Measurements from ENCODE around the gene BROX. TPM values are rescaled to one million over a fixed set of nuclear protein-coding genes. Genes with fewer than 3 reads are reported as not detected.
A peak's percentile ranks its signal among the peaks of the same experiment; 100 is the strongest.

The BROX gene
- total RNA-seq, 1 experiment from 2014 or later = 99.1 TPM

- Histone ChIP-seq H3K27ac (no peak overlapping the region), H3K79me2 (ENCODE audit: low read depth) (no peaks in the 10 kb centered on the region), H4K20me1 (ENCODE audit: insufficient read depth) (0 out of 2 replicates have a peak, but pooled peaks cover 10% of the 10 kb centered on the region), H3K9me3 (ENCODE audit: insufficient read depth, low read depth) (no peaks in the 10 kb centered on the region; the same call in 1 of the 2 replicates), H3K4me1 (replicated peaks; ENCODE audit: insufficient read depth) (peaks cover 11% of the 10 kb centered on the region), H3K4me3 (no peak overlapping the region), H2AFZ (no peak overlapping the region), H3K9me2 (ENCODE audit: insufficient read depth) (no peaks in the 10 kb centered on the region), H3K27me3 (ENCODE audit: insufficient read depth, low read depth) (peaks cover 64% of the 10 kb centered on the region), H3K36me3 (ENCODE audit: low read depth) (no peaks in the 10 kb centered on the region), H3F3A (ENCODE audit: insufficient read depth, low read depth) (peaks cover 20% of the 10 kb centered on the region), H3K4me2 (no peak overlapping the region)
- no peak for DNase-seq
- TF ChIP-seq CTCF (conservative IDR thresholded peaks at IDR 0.05) (no peak), EZH2 (IDR thresholded peaks at IDR 0.05; ENCODE audit: low read depth) (no peak)
- CTCF ChIA-PET = interaction anchor here (0.6 kb wide), 1 partner anchor 1404 kb away, joined by 4 read pairs; no protein-coding TSS in a partner anchor
- intact Hi-C loops (cut with micrococcal nuclease; ENCODE audit: unreplicated experiment) = no loop called here
- BruUV-seq (replicated peaks) = no TSS peak
- POLR2A ChIA-PET (ENCODE audit: unreplicated experiment) = no interaction called here
These were observed 68.9 kb downstream of the BROX start for GRCh38 chr1:222781251-222781650.

DNA sequence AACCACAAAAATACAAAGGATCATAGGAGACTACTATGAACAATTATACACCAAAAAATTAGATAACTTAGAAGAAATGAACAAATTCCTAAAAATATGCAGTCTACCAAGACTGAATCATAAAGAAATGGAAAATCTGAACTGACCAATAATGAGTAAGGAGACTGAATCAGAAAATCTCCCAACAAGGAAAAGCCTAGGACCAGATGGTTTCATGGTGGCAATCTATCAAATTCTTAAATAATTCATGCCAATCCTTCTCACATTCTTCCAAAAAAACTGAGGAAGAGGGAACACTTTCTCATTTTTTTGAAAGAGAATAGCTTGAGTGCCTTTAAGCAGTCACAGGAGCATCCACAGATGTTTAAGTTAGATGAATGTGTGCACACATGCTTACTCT lies 70.7 kb downstream of the BROX start:
- Histone ChIP-seq H3K36me3 (ENCODE audit: low read depth) (no peaks in the 10 kb centered on the region), H3K9me2 (ENCODE audit: insufficient read depth) (no peaks in the 10 kb centered on the region), H3F3A (ENCODE audit: insufficient read depth, low read depth) (peaks cover 16% of the 10 kb centered on the region), H3K9me3 (ENCODE audit: insufficient read depth, low read depth) (no peaks in the 10 kb centered on the region; the same call in 1 of the 2 replicates), H3K4me1 (replicated peaks; ENCODE audit: insufficient read depth) (peaks cover 11% of the 10 kb centered on the region), H3K79me2 (ENCODE audit: low read depth) (no peaks in the 10 kb centered on the region), H2AFZ (no peak overlapping the region), H3K4me3 (no peak overlapping the region), H4K20me1 (ENCODE audit: insufficient read depth) (0 out of 2 replicates have a peak, but pooled peaks cover 10% of the 10 kb centered on the region), H3K27ac (no peak overlapping the region), H3K4me2 (no peak overlapping the region), H3K27me3 (ENCODE audit: insufficient read depth, low read depth) (peaks cover 71% of the 10 kb centered on the region)
- ChIA-PET CTCF (no interaction called here), POLR2A (ENCODE audit: unreplicated experiment) (no interaction called here)
- intact Hi-C loops (cut with micrococcal nuclease; ENCODE audit: unreplicated experiment) = no loop called here
- BruUV-seq (replicated peaks) = no TSS peak
- DNase-seq = no peak
- no peak for TF ChIP-seq EZH2 (IDR thresholded peaks at IDR 0.05; ENCODE audit: low read depth)
- TF ChIP-seq CTCF (conservative IDR thresholded peaks at IDR 0.05) = no peak

DNA sequence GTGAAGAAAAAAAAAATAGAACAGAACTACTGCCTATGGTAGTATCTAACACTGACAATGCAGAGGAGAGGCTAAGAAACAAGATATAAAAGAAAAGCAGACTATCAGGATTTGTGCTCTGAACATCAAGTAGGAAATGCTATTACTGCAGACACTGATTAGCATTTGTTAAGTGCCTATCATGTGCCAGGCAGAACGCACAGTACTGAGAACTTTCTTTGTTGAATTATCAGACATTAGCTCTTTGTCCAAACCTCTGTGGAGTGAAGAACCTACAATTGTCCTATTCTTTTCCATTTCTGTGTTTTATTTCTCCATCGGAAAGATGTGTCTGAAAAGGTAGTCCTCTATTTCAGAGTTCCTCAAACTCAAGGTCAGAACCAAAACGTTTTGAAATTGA lies 72.0 kb downstream of the BROX start:
- Histone ChIP-seq H3K4me2 (peak overlapping the region; percentile 10; the same call in 1 of the 2 replicates), H3K9me3 (ENCODE audit: insufficient read depth, low read depth) (no peaks in the 10 kb centered on the region; the same call in 1 of the 2 replicates), H3K27me3 (ENCODE audit: insufficient read depth, low read depth) (peaks cover 80% of the 10 kb centered on the region), H3K36me3 (ENCODE audit: low read depth) (no peaks in the 10 kb centered on the region), H4K20me1 (ENCODE audit: insufficient read depth) (0 out of 2 replicates have a peak, but pooled peaks cover 10% of the 10 kb centered on the region), H3K4me1 (replicated peaks; ENCODE audit: insufficient read depth) (peaks cover 11% of the 10 kb centered on the region), H3K4me3 (no peak overlapping the region), H3K27ac (no peak overlapping the region), H3K79me2 (ENCODE audit: low read depth) (no peaks in the 10 kb centered on the region), H3K9me2 (ENCODE audit: insufficient read depth) (no peaks in the 10 kb centered on the region), H3F3A (ENCODE audit: insufficient read depth, low read depth) (peaks cover 16% of the 10 kb centered on the region), H2AFZ (no peak overlapping the region)
- no peak for DNase-seq
- TF ChIP-seq EZH2 (IDR thresholded peaks at IDR 0.05; ENCODE audit: low read depth) (no peak), CTCF (conservative IDR thresholded peaks at IDR 0.05) (no peak)
- intact Hi-C loops (cut with micrococcal nuclease; ENCODE audit: unreplicated experiment) = no loop called here
- CTCF ChIA-PET = no interaction called here
- POLR2A ChIA-PET (ENCODE audit: unreplicated experiment) = interaction anchor here (0.6 kb wide), 1 partner anchor 393 kb away, joined by 3 read pairs; no protein-coding TSS in a partner anchor
- no TSS peak for BruUV-seq (replicated peaks)

Other genes with a start within 250 kb of the BROX start
- gene HHIPL2, start 164.5 kb upstream of the BROX start, total RNA-seq (2021) = 14.0 and 18.7 TPM in 2 replicates
- 18.4 and 19.3 TPM in 2 replicates for gene TAF1A, start 122.6 kb upstream of the BROX start, total RNA-seq (2021)
- 61.3 and 65.1 TPM in 2 replicates for gene MIA3, start 94.5 kb upstream of the BROX start, total RNA-seq (2021)
- 47.9 and 60.0 TPM in 2 replicates for gene AIDA, start 73 bp upstream of the BROX start, total RNA-seq (2021)
- gene FAM177B, start 24.6 kb downstream of the BROX start, total RNA-seq (2021) = not detected in 2 replicates
- 4.9 and 6.9 TPM in 2 replicates for gene DISP1, start 102.5 kb downstream of the BROX start, total RNA-seq (2021)